ENCODE data around the gene AQP2. TPM values are rescaled to one million over a fixed set of nuclear protein-coding genes. Genes with fewer than 3 reads are reported as not detected.

Gene AQP2
- total RNA-seq, 3 donors from 2014 or later = not detected

GRCh38 chr12:49916129-49916919 is 34.2 kb upstream of the AQP2 start:
- DNase-seq (ENCODE audit: low spot score in 2 of 2) = peak in 1 of 2 donors; percentile 5
- H3K4me3 ChIP-seq = no peak overlapping the region
- no peaks in the 10 kb centered on the region for H3K9me3 ChIP-seq
- intact Hi-C loops (cut with DNase I; ENCODE audit: low total_unique reads) = no loop called here
- TF ChIP-seq POLR2AphosphoS5 (IDR thresholded peaks at IDR 0.05) (no peak), CTCF (IDR thresholded peaks at IDR 0.05) (no peak), POLR2A (IDR thresholded peaks at IDR 0.05) (no peak)
- no peak overlapping the region for H3K27ac ChIP-seq
- H3K4me1 ChIP-seq = no peaks in the 10 kb centered on the region
- no peaks in the 10 kb centered on the region for H3K36me3 ChIP-seq
- H3K27me3 ChIP-seq = no peaks in the 10 kb centered on the region

GRCh38 chr12:49917166-49917787 is 33.3 kb upstream of the AQP2 start:
- intact Hi-C loops (cut with DNase I; ENCODE audit: low total_unique reads) = no loop called here
- TF ChIP-seq POLR2AphosphoS5 (IDR thresholded peaks at IDR 0.05) (no peak), CTCF (IDR thresholded peaks at IDR 0.05) (no peak), POLR2A (IDR thresholded peaks at IDR 0.05) (no peak)
- Histone ChIP-seq H3K27ac (no peak overlapping the region), H3K4me3 (no peak overlapping the region), H3K27me3 (no peaks in the 10 kb centered on the region), H3K36me3 (no peaks in the 10 kb centered on the region), H3K4me1 (no peaks in the 10 kb centered on the region), H3K9me3 (no peaks in the 10 kb centered on the region)
- peak in 1 of 2 donors; percentile 30 for DNase-seq (ENCODE audit: low spot score in 2 of 2)

GRCh38 chr12:49917788-49918173 is 32.8 kb upstream of the AQP2 start:
- H3K27ac ChIP-seq = no peak overlapping the region
- peak in 1 of 2 donors; percentile 10 for DNase-seq (ENCODE audit: low spot score in 2 of 2)

GRCh38 chr12:49920241-49920914 is 30.2 kb upstream of the AQP2 start:
- TF ChIP-seq CTCF (IDR thresholded peaks at IDR 0.05) = no peak
- TF ChIP-seq POLR2AphosphoS5 (IDR thresholded peaks at IDR 0.05) = no peak
- TF ChIP-seq POLR2A (IDR thresholded peaks at IDR 0.05) = no peak
- intact Hi-C loops (cut with DNase I; ENCODE audit: low total_unique reads) = no loop called here
- peak in 1 of 2 donors; percentile 30 for DNase-seq (ENCODE audit: low spot score in 2 of 2)
- Histone ChIP-seq H3K36me3 (no peaks in the 10 kb centered on the region), H3K27ac (peak overlapping the region in 1 of 2 donors; percentile 62), H3K9me3 (no peaks in the 10 kb centered on the region), H3K4me3 (no peak overlapping the region), H3K4me1 (no peaks in the 10 kb centered on the region), H3K27me3 (no peaks in the 10 kb centered on the region)

More at GRCh38 chr12:49917788-49918173, 32.8 kb upstream of the AQP2 start:
- H3K36me3 ChIP-seq = no peaks in the 10 kb centered on the region
- no peaks in the 10 kb centered on the region for H3K4me1 ChIP-seq
- H3K27me3 ChIP-seq = no peaks in the 10 kb centered on the region
- no peak for TF ChIP-seq POLR2A (IDR thresholded peaks at IDR 0.05)
- TF ChIP-seq CTCF (IDR thresholded peaks at IDR 0.05) = no peak
- TF ChIP-seq POLR2AphosphoS5 (IDR thresholded peaks at IDR 0.05) = no peak
- intact Hi-C loops (cut with DNase I; ENCODE audit: low total_unique reads) = no loop called here
- H3K4me3 ChIP-seq = no peak overlapping the region
- H3K9me3 ChIP-seq = no peaks in the 10 kb centered on the region

GRCh38 chr12:49920915-49921286 is 29.6 kb upstream of the AQP2 start:
- Histone ChIP-seq H3K36me3 (no peaks in the 10 kb centered on the region), H3K9me3 (no peaks in the 10 kb centered on the region), H3K4me1 (no peaks in the 10 kb centered on the region), H3K27ac (peak overlapping the region in 1 of 2 donors; percentile 62), H3K4me3 (no peak overlapping the region), H3K27me3 (no peaks in the 10 kb centered on the region)
- intact Hi-C loops (cut with DNase I; ENCODE audit: low total_unique reads) = no loop called here
- no peak for DNase-seq (ENCODE audit: low spot score in 2 of 2)
- TF ChIP-seq POLR2A (IDR thresholded peaks at IDR 0.05) (no peak), POLR2AphosphoS5 (IDR thresholded peaks at IDR 0.05) (no peak), CTCF (IDR thresholded peaks at IDR 0.05) (no peak)

All from breast epithelium (tissue), 4 donors.